Activated CD8-positive, alpha-beta memory T cell treated with anti-CD3 and anti-CD28 coated beads, Interleukin-2, amount 50 U/mL, for 24 hours (primary cell): ENCODE measurements around the gene PNPLA6.

Source experiments
- DNase-seq: peaks from one replicate; pipeline ENCODE4 v3.0.0-alpha.2; 2020; ENCODE audit errors: extremely low read depth

The PNPLA6 gene

DNA sequence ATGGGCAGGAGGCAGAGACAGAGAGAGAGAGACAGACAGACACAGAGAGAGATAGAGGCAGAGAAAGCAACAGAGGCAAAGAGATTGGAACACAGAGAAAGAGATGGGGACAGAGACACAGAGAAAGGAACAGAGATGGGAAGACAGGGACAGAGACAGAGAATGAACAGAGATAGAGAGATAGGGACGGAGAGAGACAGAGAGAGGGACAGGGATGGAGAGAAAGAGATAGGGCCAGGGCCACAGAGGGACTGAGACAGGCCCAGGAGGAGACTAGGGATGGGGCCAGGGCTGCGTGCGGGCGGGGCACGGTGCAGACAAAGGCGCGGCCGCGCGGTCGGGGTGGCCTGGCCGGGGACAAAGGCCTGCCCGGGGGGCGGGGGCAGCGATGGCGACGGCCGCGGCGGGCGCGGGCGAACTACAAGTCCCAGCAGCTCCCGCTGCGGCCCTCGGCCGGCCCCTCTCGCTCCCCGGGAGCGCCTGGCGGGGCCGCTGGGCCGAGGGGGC, 19.8 kb upstream of the PNPLA6 start, which contains the start of gene ZNF358:
Gene ZNF358, plus strand, starts transcription at position 459 of the 507 bp plus-strand sequence. CDS start 3,140 bp downstream, outside the sequence.
- no peak for DNase-seq

DNA sequence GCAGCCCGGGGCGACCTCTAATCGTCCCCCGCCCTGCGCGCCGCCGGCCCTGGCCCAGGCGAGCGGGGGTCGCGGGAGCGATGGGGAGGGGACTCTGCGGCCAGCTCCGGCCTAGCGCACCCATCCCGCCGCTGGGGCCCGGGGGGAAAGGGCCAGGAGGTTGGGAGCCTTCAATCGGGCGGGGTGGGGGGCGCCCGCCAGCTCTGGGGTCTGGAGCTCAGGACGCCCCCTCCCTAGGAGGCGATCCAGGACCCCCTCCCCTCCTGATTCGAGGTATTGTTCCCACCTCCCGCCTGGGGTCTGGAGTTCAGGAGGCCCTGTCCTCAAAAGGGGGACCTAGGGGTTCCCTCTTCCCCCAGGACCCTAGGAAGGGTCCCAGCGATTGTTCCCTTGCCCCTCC, 19.2 kb upstream of the PNPLA6 start:
- DNase-seq, result no peak

DNA sequence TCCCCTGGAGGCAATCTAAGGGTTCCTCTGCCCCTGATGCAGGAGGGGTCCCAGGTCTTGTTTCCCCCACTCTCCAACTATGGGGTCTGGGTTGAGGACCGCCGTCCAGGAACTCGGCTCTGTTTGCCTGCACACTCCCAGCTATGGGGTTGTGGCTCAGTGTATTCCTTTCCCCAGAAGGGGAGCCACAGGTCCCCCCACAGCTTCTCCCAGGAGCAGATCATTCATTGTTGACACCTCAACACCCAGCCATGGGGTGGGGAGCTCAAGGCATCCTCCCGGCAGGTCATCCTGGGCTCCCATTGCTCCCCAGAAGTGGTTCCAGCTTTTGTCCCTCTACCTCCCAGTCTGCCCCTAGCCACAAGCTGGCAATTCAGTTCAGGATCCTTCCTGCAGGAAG, 18.6 kb upstream of the PNPLA6 start:
- DNase-seq, result no peak

DNA sequence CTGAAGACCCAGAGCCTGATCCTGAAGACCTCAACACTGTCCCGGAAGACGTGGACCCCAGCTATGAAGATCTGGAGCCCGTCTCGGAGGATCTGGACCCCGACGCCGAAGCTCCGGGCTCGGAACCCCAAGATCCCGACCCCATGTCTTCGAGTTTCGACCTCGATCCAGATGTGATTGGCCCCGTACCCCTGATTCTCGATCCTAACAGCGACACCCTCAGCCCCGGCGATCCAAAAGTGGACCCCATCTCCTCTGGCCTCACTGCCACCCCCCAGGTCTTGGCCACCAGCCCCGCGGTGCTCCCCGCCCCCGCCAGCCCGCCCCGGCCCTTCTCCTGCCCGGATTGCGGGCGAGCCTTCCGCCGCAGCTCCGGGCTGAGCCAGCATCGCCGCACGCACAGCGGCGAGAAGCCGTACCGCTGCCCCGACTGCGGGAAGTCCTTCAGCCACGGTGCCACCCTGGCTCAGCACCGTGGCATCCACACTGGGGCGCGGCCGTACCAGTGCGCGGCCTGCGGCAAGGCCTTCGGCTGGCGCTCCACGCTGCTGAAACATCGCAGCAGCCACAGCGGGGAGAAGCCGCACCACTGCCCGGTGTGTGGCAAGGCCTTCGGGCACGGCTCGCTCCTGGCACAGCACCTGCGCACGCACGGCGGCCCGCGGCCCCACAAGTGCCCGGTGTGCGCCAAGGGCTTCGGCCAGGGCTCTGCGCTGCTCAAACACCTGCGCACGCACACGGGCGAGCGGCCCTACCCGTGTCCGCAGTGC, 16.0 kb upstream of the PNPLA6 start:
- no peak for DNase-seq

DNA sequence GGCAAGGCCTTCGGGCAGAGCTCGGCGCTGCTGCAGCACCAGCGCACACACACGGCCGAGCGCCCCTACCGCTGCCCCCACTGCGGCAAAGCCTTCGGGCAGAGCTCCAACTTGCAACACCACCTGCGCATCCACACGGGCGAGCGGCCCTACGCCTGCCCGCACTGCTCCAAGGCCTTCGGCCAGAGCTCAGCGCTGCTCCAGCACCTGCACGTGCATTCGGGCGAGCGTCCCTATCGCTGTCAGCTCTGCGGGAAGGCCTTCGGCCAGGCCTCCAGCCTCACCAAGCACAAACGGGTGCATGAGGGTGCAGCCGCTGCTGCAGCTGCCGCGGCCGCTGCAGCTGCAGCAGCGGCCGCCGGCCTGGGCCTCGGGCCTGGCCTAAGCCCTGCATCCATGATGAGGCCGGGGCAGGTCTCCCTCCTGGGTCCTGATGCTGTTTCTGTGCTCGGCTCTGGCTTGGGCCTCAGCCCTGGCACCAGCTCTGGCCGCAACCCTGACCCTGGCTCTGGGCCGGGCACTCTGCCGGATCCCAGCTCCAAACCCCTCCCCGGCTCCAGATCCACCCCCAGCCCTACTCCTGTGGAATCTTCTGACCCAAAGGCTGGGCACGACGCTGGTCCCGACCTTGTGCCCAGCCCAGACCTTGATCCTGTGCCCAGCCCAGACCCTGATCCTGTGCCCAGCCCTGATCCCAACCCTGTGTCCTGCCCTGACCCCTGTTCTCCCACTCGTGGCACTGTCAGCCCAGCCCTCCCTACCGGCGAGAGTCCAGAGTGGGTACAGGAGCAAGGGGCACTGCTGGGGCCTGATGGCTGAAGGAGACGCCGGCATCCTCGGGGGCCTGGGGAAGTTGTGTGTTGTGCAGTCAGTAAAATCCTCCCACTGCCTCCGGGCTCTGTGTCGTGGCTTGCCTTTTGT, 15.1 kb upstream of the PNPLA6 start:
- no peak for DNase-seq

DNA sequence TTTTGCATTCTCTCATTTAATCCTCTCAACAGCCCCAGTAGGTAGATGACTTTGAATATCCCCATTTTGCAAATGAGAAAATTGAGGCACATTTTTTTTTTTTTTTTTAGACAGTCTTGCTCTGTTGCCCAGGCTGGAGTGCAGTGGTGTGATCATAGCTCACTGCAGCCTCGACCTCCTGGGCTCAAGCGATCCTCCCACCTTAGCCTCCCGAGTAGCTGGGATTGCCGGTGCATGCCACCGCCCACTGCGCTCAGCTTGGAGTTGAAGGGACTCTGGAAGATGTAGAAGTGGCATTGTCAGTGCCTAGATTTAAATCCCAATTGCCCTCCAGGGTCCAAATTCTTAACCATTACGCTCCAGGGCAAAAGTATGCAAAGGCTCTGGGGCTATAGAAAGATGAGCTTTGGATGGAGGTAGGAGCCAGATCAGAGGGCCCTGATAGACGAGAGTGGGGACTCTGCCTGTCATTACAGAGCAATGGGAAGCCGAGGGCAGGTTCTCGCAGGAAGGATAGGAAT, 13.9 kb upstream of the PNPLA6 start:
- DNase-seq, result no peak

DNA sequence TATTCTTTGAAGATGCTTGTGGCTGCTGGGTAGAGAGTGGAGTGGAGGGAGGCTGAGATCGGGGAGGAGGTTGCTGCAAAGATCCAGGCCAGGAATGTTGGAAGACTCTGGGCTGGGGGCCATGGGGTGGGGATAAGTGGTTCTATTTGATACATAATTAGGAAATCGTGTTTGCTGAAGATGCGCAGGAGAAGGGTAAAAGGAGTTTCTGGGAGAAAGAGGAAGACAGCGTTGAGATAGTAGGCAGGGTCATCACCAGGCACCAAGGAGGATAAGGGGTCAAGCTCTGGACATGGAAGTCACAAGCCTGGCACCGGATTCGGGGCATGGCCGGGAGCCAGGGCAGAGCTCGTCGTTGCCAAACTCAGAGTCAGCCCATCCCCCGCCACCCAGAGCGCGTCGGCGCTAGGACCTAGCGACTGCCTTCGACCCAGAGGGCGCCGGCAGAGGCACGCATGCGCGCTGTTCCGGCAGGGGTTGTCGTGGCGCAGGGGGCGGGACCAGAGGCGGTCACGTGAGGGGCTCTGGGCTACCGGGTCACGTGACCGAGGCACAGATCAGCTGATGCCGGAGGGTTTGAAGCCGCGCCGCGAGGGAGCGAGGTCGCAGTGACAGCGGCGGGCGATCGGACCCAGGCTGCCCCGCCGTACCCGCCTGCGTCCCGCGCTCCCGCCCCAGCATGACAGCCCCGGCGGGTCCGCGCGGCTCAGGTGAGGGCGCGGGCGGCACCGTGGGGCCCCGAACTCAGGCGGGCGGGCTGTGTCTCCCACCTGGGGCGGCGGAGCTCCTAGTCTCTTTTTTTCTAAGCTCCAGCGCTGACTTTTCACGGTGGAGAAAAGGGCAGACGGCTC, 13.2 kb upstream of the PNPLA6 start, which contains the start of gene MCOLN1:
Gene MCOLN1, plus strand, starts transcription at position 553 of the 851 bp plus-strand sequence. Its CDS starts 127 bp downstream, at position 680.
- DNase-seq, result peak; percentile 97

DNA sequence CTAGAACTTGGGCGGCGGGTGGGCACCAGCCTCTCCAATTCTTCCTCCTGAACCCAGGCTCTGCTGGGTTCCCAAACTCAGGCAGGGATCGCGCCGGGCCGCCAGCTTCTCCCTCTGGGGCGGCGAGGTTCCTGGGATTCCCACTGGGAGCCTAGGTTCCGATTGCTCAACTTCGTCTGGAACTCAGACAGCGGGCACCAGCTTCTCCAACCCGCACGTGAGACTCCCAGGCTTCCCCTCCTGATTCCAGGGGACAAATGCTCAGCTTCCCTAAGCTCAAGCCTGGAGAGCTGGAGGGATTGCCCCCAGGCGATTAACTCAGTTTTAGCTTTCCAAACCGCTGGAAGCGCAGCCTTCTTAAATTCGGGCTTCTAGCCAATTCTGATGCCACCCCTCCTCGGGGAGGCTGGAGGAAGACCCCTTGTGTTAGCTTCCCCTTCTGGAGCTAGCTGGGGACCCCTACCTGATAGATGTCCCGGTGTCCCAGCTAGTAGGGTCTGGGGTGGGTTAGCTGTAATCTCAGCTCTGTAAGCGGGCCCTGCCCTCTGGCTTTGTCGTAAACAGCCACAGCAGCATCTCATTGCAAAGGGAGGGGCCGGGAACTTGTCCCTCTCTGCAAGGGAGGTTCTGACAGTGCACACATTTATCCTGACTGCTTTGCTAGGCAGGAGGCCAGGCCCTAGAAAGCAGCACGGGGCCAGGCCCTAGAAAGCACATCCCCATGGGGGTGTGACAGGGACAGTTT, 12.4 kb upstream of the PNPLA6 start:
- no peak for DNase-seq

DNA sequence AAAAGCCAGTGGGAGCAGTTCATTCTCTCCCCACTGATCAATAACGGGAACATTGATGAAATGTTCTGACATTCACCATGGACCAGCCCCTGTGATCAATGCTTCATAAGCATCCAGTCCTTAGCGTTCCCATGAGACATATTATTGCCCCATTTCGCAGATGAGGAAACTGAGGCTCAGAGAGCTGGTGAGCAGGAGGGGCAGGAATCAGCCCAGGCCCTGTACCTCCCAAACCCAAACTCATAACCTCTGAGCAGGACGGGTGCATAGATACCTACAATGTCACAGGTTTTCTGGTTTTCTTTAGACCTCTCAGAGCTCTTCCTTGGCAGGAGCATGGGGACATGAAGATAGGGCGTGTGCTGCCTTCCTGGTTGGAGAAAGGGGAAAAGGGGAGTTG, 11.0 kb upstream of the PNPLA6 start:
- no peak for DNase-seq

DNA sequence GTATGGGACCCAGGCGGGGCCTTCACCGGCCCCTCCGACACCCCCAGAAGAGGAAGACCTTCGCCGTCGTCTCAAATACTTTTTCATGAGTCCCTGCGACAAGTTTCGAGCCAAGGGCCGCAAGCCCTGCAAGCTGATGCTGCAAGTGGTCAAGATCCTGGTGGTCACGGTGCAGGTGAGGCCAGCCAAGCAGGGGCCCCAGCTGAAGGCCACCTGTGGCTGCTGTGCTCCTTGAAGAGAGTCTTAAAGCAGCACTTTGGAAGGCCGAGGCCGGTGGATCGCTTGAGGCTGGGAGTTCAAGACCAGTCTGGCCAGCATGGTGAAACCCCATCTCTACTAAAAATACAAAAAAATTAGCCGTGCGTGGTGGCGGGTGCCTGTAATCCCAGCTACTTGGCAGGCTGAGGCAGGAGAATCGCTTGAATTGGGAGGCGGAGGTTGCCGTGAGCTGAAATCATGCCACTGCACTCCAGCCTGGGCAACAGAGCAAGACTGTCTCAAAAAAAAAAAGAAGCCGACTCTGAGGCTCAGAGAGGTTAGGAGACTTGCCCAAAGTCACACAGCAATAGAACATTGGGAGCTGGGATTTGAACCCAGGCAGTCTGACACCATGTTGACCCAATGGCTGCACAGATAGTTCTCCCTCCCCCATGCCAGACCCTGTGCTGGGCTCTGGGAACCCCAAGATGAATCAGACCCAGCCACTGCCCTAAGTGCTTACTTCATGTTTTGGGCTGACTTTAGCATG, 10.4 kb upstream of the PNPLA6 start:
- DNase-seq, result no peak

DNA sequence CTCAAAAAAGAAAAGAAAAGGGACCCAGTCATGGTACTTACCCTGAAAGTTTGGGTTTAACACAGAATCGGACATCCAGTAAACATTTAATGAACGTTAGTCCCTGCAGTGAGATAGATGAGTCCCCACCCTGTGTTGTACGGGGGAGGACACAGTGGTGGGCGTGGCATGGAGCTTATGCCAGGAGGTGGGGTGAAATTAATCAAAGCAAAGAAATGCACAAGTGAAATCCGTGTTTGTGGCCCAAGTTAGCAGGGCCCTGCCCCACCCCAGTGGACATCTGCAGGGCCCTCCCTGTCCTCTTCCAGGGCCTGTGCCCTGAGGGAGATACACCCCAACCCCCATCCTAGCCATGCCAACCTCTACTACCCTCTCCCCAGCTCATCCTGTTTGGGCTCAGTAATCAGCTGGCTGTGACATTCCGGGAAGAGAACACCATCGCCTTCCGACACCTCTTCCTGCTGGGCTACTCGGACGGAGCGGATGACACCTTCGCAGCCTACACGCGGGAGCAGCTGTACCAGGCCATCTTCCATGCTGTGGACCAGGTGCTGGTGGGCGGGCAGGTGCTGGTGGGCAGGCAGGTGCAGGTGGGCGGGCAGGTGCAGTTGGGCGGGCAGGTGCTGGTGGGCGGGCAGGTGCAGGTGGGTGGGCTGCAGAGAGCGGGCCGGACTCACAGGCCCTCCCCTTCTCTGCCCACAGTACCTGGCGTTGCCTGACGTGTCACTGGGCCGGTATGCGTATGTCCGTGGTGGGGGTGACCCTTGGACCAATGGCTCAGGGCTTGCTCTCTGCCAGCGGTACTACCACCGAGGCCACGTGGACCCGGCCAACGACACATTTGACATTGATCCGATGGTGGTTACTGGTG, 9.2 kb upstream of the PNPLA6 start:
- DNase-seq, result no peak

DNA sequence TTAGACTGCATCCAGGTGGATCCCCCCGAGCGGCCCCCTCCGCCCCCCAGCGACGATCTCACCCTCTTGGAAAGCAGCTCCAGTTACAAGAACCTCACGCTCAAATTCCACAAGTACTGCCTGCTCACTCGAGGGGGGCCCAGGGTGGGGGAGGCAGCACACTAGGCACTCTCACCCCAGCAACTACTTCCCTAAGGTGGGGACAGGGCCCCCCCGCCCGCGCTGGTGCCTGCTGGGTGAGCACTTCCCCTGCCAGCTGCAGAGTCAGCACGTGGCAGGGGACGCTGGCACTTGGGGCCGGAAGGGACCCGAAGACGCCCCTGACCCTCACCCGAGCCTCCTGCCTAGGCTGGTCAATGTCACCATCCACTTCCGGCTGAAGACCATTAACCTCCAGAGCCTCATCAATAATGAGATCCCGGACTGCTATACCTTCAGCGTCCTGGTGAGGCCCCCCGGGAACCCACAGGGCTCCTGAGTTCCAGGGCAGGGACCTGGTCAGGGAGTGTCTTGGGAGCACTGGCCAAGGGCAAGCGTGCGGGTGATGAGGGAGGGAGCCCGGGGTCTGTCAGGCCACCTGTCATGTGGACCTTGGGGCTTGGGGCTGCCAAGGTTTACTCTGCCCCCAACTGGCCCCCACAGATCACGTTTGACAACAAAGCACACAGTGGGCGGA, 7.9 kb upstream of the PNPLA6 start:
- no peak for DNase-seq

DNA sequence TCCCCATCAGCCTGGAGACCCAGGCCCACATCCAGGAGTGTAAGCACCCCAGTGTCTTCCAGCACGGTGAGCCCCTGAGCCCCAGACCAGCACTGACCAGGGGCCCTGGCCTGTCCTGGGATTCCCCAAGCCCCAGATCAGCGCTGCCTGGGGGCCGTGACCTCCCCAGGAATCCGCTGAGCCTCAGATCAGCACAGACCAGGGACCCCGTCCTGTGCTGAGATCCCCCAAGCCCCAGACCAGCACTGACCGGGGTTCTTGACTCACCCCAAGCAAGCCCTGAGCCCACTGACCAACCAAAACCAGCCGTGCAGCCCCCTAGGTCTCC, 7.4 kb upstream of the PNPLA6 start:
- DNase-seq, result no peak

DNA sequence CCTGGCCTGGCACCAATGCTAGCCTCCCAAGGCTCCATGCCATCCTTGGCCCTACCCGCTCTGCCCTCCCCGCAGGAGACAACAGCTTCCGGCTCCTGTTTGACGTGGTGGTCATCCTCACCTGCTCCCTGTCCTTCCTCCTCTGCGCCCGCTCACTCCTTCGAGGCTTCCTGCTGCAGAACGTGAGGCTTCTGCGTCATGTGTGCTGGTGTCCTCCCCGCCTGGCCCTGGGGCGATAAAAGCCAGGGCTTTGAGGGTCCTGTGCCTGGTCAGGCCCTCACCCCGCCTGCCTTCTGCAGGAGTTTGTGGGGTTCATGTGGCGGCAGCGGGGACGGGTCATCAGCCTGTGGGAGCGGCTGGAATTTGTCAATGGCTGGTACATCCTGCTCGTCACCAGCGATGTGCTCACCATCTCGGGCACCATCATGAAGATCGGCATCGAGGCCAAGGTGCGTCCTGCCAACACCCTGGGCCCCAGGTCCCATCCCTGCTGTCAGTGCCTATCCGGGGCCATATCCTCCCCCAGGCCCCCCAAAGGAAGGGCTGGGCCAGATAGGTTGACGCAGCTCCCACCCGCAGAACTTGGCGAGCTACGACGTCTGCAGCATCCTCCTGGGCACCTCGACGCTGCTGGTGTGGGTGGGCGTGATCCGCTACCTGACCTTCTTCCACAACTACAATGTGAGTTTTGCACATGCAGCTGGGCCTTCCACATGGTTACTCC, 6.8 kb upstream of the PNPLA6 start:
- DNase-seq, result no peak

DNA sequence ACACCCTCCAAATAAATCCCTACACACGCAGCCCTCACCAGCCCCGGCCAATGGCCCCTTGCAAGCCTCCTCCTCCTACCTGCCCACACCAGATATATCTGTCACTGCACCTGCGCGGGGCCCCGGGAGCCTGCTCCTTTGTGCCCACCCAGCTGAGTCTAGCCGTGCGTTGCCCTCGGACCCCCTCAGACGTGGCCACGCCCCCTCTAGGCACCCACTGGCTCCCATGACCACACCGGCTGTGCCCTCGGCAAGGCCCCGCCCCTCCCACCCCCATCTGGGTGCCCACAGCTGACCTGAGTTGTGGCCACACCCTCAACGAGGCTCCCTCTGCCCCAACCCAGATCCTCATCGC, 6.3 kb upstream of the PNPLA6 start:
- DNase-seq, result no peak

DNA sequence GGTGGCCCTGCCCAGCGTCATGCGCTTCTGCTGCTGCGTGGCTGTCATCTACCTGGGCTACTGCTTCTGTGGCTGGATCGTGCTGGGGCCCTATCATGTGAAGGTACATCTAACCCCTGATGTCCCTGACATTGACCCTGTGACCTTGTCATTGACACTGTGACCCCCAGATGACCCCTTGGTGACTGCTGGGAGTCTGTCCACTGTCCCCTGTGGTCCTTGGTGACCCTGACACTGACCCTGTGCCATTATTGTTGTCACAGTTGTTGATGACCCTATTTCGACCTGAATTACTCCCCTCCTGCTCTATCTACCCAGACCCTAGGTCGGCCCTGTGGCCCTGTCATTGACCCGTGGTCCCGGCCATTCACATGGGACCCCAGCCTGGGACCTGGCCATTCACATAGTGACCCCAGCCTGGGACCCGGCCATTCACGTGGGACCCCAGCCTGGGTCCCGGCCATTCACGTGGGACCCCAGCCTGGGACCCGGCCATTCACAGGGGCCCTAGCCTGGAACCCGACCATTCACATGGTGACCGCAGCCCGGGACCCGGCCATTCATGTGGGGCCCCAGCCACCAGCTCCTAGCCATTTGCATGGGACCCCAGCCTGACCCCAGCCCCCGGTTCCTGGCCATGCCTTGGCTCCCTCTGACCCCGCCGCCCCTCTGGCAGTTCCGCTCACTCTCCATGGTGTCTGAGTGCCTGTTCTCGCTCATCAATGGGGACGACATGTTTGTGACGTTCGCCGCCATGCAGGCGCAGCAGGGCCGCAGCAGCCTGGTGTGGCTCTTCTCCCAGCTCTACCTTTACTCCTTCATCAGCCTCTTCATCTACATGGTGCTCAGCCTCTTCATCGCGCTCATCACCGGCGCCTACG, 5.7 kb upstream of the PNPLA6 start:
- no peak for DNase-seq
